WTC11 (cell line): ENCODE results near the gene TEKT3. TPM values are rescaled to one million over a fixed set of nuclear protein-coding genes. Genes with fewer than 3 reads are reported as not detected.

Experiments used
- ATAC-seq: fragments of 200-7000 bp; cut with Tn5 transposase; 2 replicates; pipeline ENCODE4 v1.10.0; 2021; ENCODE audit warnings: mild to moderate bottlenecking, moderate library complexity
- CTCF ChIA-PET: fragments of 300-600 bp; sonication (Branson Sonifier 250); formaldehyde crosslinking; loops from one replicate; lab custom pipeline; 2021; ENCODE audit warnings: antibody characterized with exemption; lab: Charles Lee
- POLR2A ChIA-PET: fragments of 350-600 bp; sonication (Branson Sonifier 250); formaldehyde crosslinking; loops from one replicate; lab custom pipeline; 2021; ENCODE audit warnings: antibody characterized with exemption; lab: Charles Lee
- DNase-seq: peaks from one replicate; pipeline ENCODE4 v3.0.0; 2021; ENCODE audit warnings: low spot score
- H3K27ac Mint-ChIP-seq: 2 replicates; pipeline ENCODE4 v1.8.0; 2021; ENCODE audit warnings: mixed read lengths
- H3K27me3 Mint-ChIP-seq: 2 replicates; pipeline ENCODE4 v1.8.0; 2021; ENCODE audit warnings: low read depth, mild to moderate bottlenecking, moderate library complexity, mixed read lengths
- H3K36me3 Mint-ChIP-seq: 2 replicates; pipeline ENCODE4 v1.8.0; 2021; ENCODE audit warnings: mixed read lengths
- H3K4me1 Mint-ChIP-seq: 2 replicates; pipeline ENCODE4 v1.8.0; 2022; ENCODE audit warnings: mixed read lengths
- H3K4me3 Mint-ChIP-seq: 2 replicates; pipeline ENCODE4 v1.8.0; 2021; ENCODE audit warnings: mild to moderate bottlenecking, moderate library complexity, mixed read lengths
- H3K9me3 Mint-ChIP-seq: 2 replicates; pipeline ENCODE4 v1.8.0; 2021; ENCODE audit warnings: mixed read lengths
- AR ChIP-seq: fragments of 250-450 bp; sonication (Bioruptor Pico); IDR thresholded peaks from 2 replicates; pipeline ENCODE4 v1.9.0; 2021; ENCODE audit warnings: mild to moderate bottlenecking
- E2F4 ChIP-seq: sonication (generic); formaldehyde crosslinking; IDR thresholded peaks from 2 replicates; pipeline ENCODE4 v1.8.1; 2022; ENCODE audit warnings: low read depth, mild to moderate bottlenecking, moderate library complexity, missing genetic modification reagents, borderline replicate concordance
- ELF4 ChIP-seq: sonication (generic); formaldehyde crosslinking; IDR thresholded peaks from 2 replicates; pipeline ENCODE4 v1.8.1; 2022; ENCODE audit warnings: low read depth, mild to moderate bottlenecking, moderate library complexity, missing genetic modification reagents
- EMX1 ChIP-seq: fragments of 250-450 bp; sonication (Bioruptor Pico); IDR thresholded peaks from 2 replicates; pipeline ENCODE4 v1.8.0; 2021; ENCODE audit warnings: mild to moderate bottlenecking
- ERG ChIP-seq: fragments of 250-450 bp; sonication (Bioruptor Pico); IDR thresholded peaks from 2 replicates; pipeline ENCODE4 v1.8.0; 2021; ENCODE audit warnings: mild to moderate bottlenecking
- FOXK1 ChIP-seq: sonication (generic); formaldehyde crosslinking; IDR thresholded peaks from 2 replicates; pipeline ENCODE4 v1.8.0; 2022; ENCODE audit warnings: mild to moderate bottlenecking, moderate library complexity, missing genetic modification reagents
- MAX ChIP-seq: sonication (generic); formaldehyde crosslinking; IDR thresholded peaks from 2 replicates; pipeline ENCODE4 v1.8.0; 2022; ENCODE audit warnings: mild to moderate bottlenecking, missing genetic modification reagents
- MXD4 ChIP-seq: fragments of 250-450 bp; sonication (Bioruptor Pico); IDR thresholded peaks from 2 replicates; pipeline ENCODE4 v1.8.0; 2021; ENCODE audit warnings: mild to moderate bottlenecking, moderate library complexity, borderline replicate concordance
- MYBL2 ChIP-seq: sonication (generic); formaldehyde crosslinking; IDR thresholded peaks from 2 replicates; pipeline ENCODE4 v1.8.1; 2023; ENCODE audit warnings: mild to moderate bottlenecking, moderate library complexity, missing genetic modification reagents
- NFATC4 ChIP-seq: fragments of 250-450 bp; sonication (Bioruptor Pico); IDR thresholded peaks from 2 replicates; pipeline ENCODE4 v1.9.0; 2021; ENCODE audit warnings: mild to moderate bottlenecking
- NR1H2 ChIP-seq: sonication (generic); formaldehyde crosslinking; IDR thresholded peaks from 2 replicates; pipeline ENCODE4 v1.9.0; 2021; ENCODE audit warnings: mild to moderate bottlenecking, moderate library complexity, missing genetic modification reagents
- NR2C2 ChIP-seq: sonication (generic); formaldehyde crosslinking; IDR thresholded peaks from 2 replicates; pipeline ENCODE4 v1.8.0; 2022; ENCODE audit warnings: mild to moderate bottlenecking, missing genetic modification reagents
- SMAD4 ChIP-seq: sonication (generic); formaldehyde crosslinking; IDR thresholded peaks from 2 replicates; pipeline ENCODE4 v1.8.0; 2022; ENCODE audit warnings: mild to moderate bottlenecking, missing genetic modification reagents
- TP53 ChIP-seq: sonication (generic); formaldehyde crosslinking; IDR thresholded peaks from 2 replicates; pipeline ENCODE4 v1.8.1; 2023; ENCODE audit warnings: mild to moderate bottlenecking, missing genetic modification reagents
- USF2 ChIP-seq: sonication (generic); formaldehyde crosslinking; IDR thresholded peaks from 2 replicates; pipeline ENCODE4 v1.8.1; 2023; ENCODE audit warnings: mild to moderate bottlenecking, missing genetic modification reagents, moderate library complexity
- ZNF121 ChIP-seq: sonication (generic); formaldehyde crosslinking; IDR thresholded peaks from 2 replicates; pipeline ENCODE4 v1.8.0; 2023; ENCODE audit warnings: missing genetic modification reagents
- ZSCAN18 ChIP-seq: fragments of 250-450 bp; sonication (Bioruptor Pico); IDR thresholded peaks from 2 replicates; pipeline ENCODE4 v2.1.2; 2022; ENCODE audit warnings: mild to moderate bottlenecking, moderate library complexity
- total RNA-seq: library from RNA; stranded (reverse); gene quantifications from 3 replicates; pipeline ENCODE4 v1.2.3, GENCODE V29; 2021
- TF ChIP-seq, protein P1 (sequence below): sonication (generic); formaldehyde crosslinking; IDR thresholded peaks from 2 replicates; pipeline ENCODE4 v1.8.1; 2023; ENCODE audit warnings: mild to moderate bottlenecking, missing genetic modification reagents
- TF ChIP-seq, protein P2 (sequence below): fragments of 250-450 bp; sonication (Bioruptor Pico); IDR thresholded peaks from 2 replicates; pipeline ENCODE4 v1.9.0; 2021; ENCODE audit warnings: mild to moderate bottlenecking

TEKT3 gene
- total RNA-seq, 1 experiment from 2014 or later: 3.1 TPM

DNA sequence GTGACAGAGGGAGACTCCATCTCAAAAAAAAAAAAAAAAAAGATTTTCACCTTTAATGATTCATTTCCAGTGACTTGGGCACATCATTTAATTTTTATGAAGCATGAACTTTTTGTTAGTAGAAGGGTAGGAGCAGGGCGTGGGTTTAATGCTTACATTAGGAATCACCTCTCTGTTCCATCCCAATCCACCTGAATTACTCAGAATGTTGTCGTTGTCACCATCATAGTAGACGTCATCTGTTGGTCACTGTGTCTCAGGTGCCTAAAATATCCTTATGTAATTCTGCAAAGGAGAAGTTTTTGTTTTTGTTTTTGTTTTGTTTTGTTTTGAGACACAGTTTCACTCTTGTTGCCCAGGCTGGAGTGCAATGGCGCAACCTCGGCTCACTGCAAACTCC, 38.3 kb upstream of the TEKT3 start (continued):
- no peak for TF ChIP-seq E2F4 (CRISPR knock-in tag)
- no peak for TF ChIP-seq AR (CRISPR knock-in tag)
- TF ChIP-seq, protein P1, sequence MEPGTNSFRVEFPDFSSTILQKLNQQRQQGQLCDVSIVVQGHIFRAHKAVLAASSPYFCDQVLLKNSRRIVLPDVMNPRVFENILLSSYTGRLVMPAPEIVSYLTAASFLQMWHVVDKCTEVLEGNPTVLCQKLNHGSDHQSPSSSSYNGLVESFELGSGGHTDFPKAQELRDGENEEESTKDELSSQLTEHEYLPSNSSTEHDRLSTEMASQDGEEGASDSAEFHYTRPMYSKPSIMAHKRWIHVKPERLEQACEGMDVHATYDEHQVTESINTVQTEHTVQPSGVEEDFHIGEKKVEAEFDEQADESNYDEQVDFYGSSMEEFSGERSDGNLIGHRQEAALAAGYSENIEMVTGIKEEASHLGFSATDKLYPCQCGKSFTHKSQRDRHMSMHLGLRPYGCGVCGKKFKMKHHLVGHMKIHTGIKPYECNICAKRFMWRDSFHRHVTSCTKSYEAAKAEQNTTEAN: no peak
- TF ChIP-seq EMX1 (CRISPR knock-in tag): no peak
- no peak for TF ChIP-seq MAX (CRISPR knock-in tag)
- TF ChIP-seq, all 79 proteins: peak for 0

DNA sequence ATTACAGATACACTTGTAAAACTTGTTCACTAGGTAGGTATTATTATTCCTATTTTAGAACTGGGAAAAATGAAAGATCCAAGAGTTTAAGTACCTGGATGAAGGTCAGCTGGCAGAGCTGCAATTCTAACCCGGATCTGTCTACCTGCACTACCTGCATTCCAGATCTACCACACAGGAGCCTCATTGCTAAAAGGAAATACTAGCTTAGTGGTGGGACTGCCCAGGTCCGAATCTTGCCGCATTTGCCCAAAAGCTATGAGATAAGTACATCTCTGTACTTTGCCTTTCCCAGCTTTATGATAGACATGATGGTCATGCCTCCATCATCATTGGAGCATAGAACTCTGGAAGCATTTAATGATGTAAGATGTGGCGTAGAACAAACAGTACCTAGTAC, 36.8 kb upstream of the TEKT3 start:
- no peak overlapping the region for H3K4me3 Mint-ChIP-seq
- CTCF ChIA-PET: interaction anchor here (0.8 kb wide), 1 partner anchor 125 kb away, joined by 5 read pairs; no protein-coding TSS in a partner anchor
- DNase-seq (no peak), ATAC-seq (no peak)
- POLR2A ChIA-PET: interaction anchor here (0.6 kb wide), 1 partner anchor 40 kb away, joined by 4 read pairs; no protein-coding TSS in a partner anchor
- no peaks in the 10 kb centered on the region for H3K27me3 Mint-ChIP-seq
- H3K4me1 Mint-ChIP-seq: no peaks in the 10 kb centered on the region
- no peak overlapping the region for H3K27ac Mint-ChIP-seq
- TF ChIP-seq ZSCAN18: no peak
- TF ChIP-seq, all 79 proteins: peak for 0
- Mint-ChIP-seq H3K36me3 (no peaks in the 10 kb centered on the region), H3K9me3 (no peaks in the 10 kb centered on the region)

DNA sequence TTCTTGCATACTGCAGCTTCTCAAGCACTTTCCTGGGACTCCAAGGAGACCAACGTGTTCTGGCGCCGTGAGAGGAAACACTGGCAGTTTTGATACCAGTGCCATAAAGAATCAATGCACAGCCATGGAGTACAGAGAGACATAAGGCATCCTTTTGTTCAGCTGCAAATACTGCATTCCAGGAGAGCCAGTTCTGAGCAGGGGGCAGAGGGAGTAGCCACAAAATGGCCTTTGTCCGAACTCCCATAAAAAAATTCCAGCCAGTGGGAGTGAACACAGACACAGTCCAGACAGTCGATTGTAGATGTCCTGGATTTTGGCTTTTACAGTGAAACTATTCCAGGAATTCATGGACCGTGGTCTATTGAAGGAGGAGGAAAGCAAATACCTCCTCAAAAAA, 36.2 kb upstream of the TEKT3 start:
- H3K27ac Mint-ChIP-seq: no peak overlapping the region
- CTCF ChIA-PET: interaction anchor here (0.7 to 0.8 kb wide), 3 partner anchors 116 to 125 kb away, joined by 3 to 5 read pairs (median 3); no protein-coding TSS in a partner anchor
- no peaks in the 10 kb centered on the region for H3K9me3 Mint-ChIP-seq
- DNase-seq: no peak
- no peak for TF ChIP-seq ERG (CRISPR knock-in tag)
- no peak for TF ChIP-seq TP53 (CRISPR knock-in tag)
- TF ChIP-seq MYBL2 (CRISPR knock-in tag): no peak
- TF ChIP-seq MAX (CRISPR knock-in tag): no peak
- TF ChIP-seq NFATC4 (CRISPR knock-in tag): no peak
- TF ChIP-seq NR1H2: no peak
- TF ChIP-seq NR2C2 (CRISPR knock-in tag): no peak
- TF ChIP-seq SMAD4 (CRISPR knock-in tag): no peak
- TF ChIP-seq USF2 (CRISPR knock-in tag): no peak
- no peak for TF ChIP-seq ELF4 (CRISPR knock-in tag)
- TF ChIP-seq ZNF121 (CRISPR knock-in tag): no peak
- TF ChIP-seq FOXK1: no peak
- no peak for TF ChIP-seq MXD4
- TF ChIP-seq, protein P2, sequence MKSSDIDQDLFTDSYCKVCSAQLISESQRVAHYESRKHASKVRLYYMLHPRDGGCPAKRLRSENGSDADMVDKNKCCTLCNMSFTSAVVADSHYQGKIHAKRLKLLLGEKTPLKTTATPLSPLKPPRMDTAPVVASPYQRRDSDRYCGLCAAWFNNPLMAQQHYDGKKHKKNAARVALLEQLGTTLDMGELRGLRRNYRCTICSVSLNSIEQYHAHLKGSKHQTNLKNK (CRISPR knock-in tag): no peak
- H3K4me1 Mint-ChIP-seq: no peaks in the 10 kb centered on the region
- POLR2A ChIA-PET: no interaction called here
- H3K4me3 Mint-ChIP-seq: no peak overlapping the region
- no peaks in the 10 kb centered on the region for H3K27me3 Mint-ChIP-seq
- ATAC-seq: no peak
- H3K36me3 Mint-ChIP-seq: no peaks in the 10 kb centered on the region
